ENCODE data around the gene PRKACB. TPM values are rescaled to one million over a fixed set of nuclear protein-coding genes. Genes with fewer than 3 reads are reported as not detected.
"Not testable (repeated sequence)": the region's sequence is repeated elsewhere in the genome, so short reads cannot be mapped to it uniquely, and the experiment has no call there.

PRKACB gene
- total RNA-seq (10 to 100 TPM; 72.8 to 77.6 TPM), total RNA-seq (126 to 160 reads per million in 2 donors)

- ATAC-seq = peak; percentile 92
- H3K36me3 Mint-ChIP-seq (ENCODE audit: low read depth) = no peaks in the 10 kb centered on the region
- no peaks in the 10 kb centered on the region for H3K9me3 ChIP-seq (ENCODE audit: control insufficient read depth, low read length, poor library complexity, severe bottlenecking)
- H3K4me3 Mint-ChIP-seq = peak within 1 kb of the TSS; percentile 93
- DNase-seq = peak in 1 of 3 donors; percentile 5
- peaks cover 19% of the 10 kb centered on the region for H3K4me1 Mint-ChIP-seq
- H3K27ac Mint-ChIP-seq = peak within 1 kb of the TSS; percentile 97
- no peaks in the 10 kb centered on the region for H3K27me3 Mint-ChIP-seq
Observed at GRCh38 chr1:84143796-84144565, at the start of gene PRKACB. Gene PRKACB, plus strand, starts transcription at chr1:84144271. Its CDS starts 91 bp downstream, at chr1:84144362.

- Mint-ChIP-seq H3K4me1 (peaks cover 18% of the 10 kb centered on the region), H3K27me3 (no peaks in the 10 kb centered on the region), H3K27ac (no peak overlapping the region), H3K4me3 (no peak overlapping the region), H3K36me3 (ENCODE audit: low read depth) (peaks cover 5% of the 10 kb centered on the region)
- DNase-seq = no peak
- H3K9me3 ChIP-seq (ENCODE audit: control insufficient read depth, low read length, poor library complexity, severe bottlenecking) = no peaks in the 10 kb centered on the region
- ATAC-seq = no peak
Observed at GRCh38 chr1:84095308-84095707, 48.8 kb upstream of the PRKACB start.

GRCh38 chr1:84096176-84096575 is 47.9 kb upstream of the PRKACB start:
- H3K4me1 Mint-ChIP-seq = peaks cover 10% of the 10 kb centered on the region
- DNase-seq (no peak), ATAC-seq (no peak)
- no peaks in the 10 kb centered on the region for H3K27me3 Mint-ChIP-seq
- H3K4me3 Mint-ChIP-seq = no peak overlapping the region
- H3K9me3 ChIP-seq (ENCODE audit: control insufficient read depth, low read length, poor library complexity, severe bottlenecking) = no peaks in the 10 kb centered on the region
- H3K27ac Mint-ChIP-seq = no peak overlapping the region
- H3K36me3 Mint-ChIP-seq (ENCODE audit: low read depth) = peaks cover 5% of the 10 kb centered on the region

- H3K9me3 ChIP-seq (ENCODE audit: control insufficient read depth, low read length, poor library complexity, severe bottlenecking) = no peaks in the 10 kb centered on the region
- peaks cover 4% of the 10 kb centered on the region for H3K36me3 Mint-ChIP-seq (ENCODE audit: low read depth)
- DNase-seq (no peak), ATAC-seq (no peak)
- H3K4me3 Mint-ChIP-seq = no peak overlapping the region
- H3K27me3 Mint-ChIP-seq = no peaks in the 10 kb centered on the region
- no peak overlapping the region for H3K27ac Mint-ChIP-seq
- H3K4me1 Mint-ChIP-seq = peaks cover 4% of the 10 kb centered on the region
Observed at GRCh38 chr1:84101204-84101603, 42.9 kb upstream of the PRKACB start.

- DNase-seq (no peak), ATAC-seq (no peak)
- H3K36me3 Mint-ChIP-seq (ENCODE audit: low read depth) = peaks cover 5% of the 10 kb centered on the region
- no peak overlapping the region for H3K27ac Mint-ChIP-seq
- peaks cover 4% of the 10 kb centered on the region for H3K4me1 Mint-ChIP-seq
- no peaks in the 10 kb centered on the region for H3K27me3 Mint-ChIP-seq
- H3K4me3 Mint-ChIP-seq = no peak overlapping the region
- H3K9me3 ChIP-seq (ENCODE audit: control insufficient read depth, low read length, poor library complexity, severe bottlenecking) = no peaks in the 10 kb centered on the region
Observed at GRCh38 chr1:84103197-84103992, 40.7 kb upstream of the PRKACB start.

- not testable (repeated sequence) for H3K27ac Mint-ChIP-seq; H3K27me3 Mint-ChIP-seq; H3K36me3 Mint-ChIP-seq (ENCODE audit: low read depth); ATAC-seq; H3K9me3 ChIP-seq (ENCODE audit: control insufficient read depth, low read length, poor library complexity, severe bottlenecking); H3K4me1 Mint-ChIP-seq; DNase-seq
- peak overlapping the region; percentile 1 for H3K4me3 Mint-ChIP-seq
Observed at GRCh38 chr1:84107538-84107937, 36.5 kb upstream of the PRKACB start.

- DNase-seq (no peak), ATAC-seq (no peak)
- Mint-ChIP-seq H3K36me3 (ENCODE audit: low read depth) (peaks cover 2% of the 10 kb centered on the region), H3K4me3 (no peak overlapping the region), H3K4me1 (peaks cover 6% of the 10 kb centered on the region), H3K27me3 (no peaks in the 10 kb centered on the region), H3K27ac (no peak overlapping the region)
- H3K9me3 ChIP-seq (ENCODE audit: control insufficient read depth, low read length, poor library complexity, severe bottlenecking) = no peaks in the 10 kb centered on the region
Observed at GRCh38 chr1:84107955-84108354, 36.1 kb upstream of the PRKACB start.

GRCh38 chr1:84108900-84109578 is 35.0 kb upstream of the PRKACB start:
- no peak for ATAC-seq
- Mint-ChIP-seq H3K36me3 (ENCODE audit: low read depth) (peaks cover 2% of the 10 kb centered on the region), H3K4me3 (no peak overlapping the region), H3K4me1 (peaks cover 4% of the 10 kb centered on the region), H3K27me3 (no peaks in the 10 kb centered on the region), H3K27ac (no peak overlapping the region)
- no peak for DNase-seq
- H3K9me3 ChIP-seq (ENCODE audit: control insufficient read depth, low read length, poor library complexity, severe bottlenecking) = no peaks in the 10 kb centered on the region

- Mint-ChIP-seq H3K4me1 (peaks cover 7% of the 10 kb centered on the region), H3K36me3 (ENCODE audit: low read depth) (peaks cover 4% of the 10 kb centered on the region), H3K27ac (no peak overlapping the region), H3K4me3 (no peak overlapping the region), H3K27me3 (no peaks in the 10 kb centered on the region)
- no peak for DNase-seq
- ATAC-seq = no peak
- H3K9me3 ChIP-seq (ENCODE audit: control insufficient read depth, low read length, poor library complexity, severe bottlenecking) = no peaks in the 10 kb centered on the region
Observed at GRCh38 chr1:84110629-84111028, 33.4 kb upstream of the PRKACB start.

GRCh38 chr1:84116558-84116957 is 27.5 kb upstream of the PRKACB start:
- Mint-ChIP-seq H3K27me3 (no peaks in the 10 kb centered on the region), H3K36me3 (ENCODE audit: low read depth) (peaks cover 2% of the 10 kb centered on the region), H3K27ac (no peak overlapping the region), H3K4me1 (peaks cover 15% of the 10 kb centered on the region), H3K4me3 (no peak overlapping the region)
- H3K9me3 ChIP-seq (ENCODE audit: control insufficient read depth, low read length, poor library complexity, severe bottlenecking) = no peaks in the 10 kb centered on the region
- DNase-seq = no peak
- ATAC-seq = no peak

- Mint-ChIP-seq H3K27me3 (no peaks in the 10 kb centered on the region), H3K27ac (no peak overlapping the region), H3K4me3 (no peak overlapping the region), H3K4me1 (peaks cover 15% of the 10 kb centered on the region), H3K36me3 (ENCODE audit: low read depth) (peaks cover 2% of the 10 kb centered on the region)
- no peaks in the 10 kb centered on the region for H3K9me3 ChIP-seq (ENCODE audit: control insufficient read depth, low read length, poor library complexity, severe bottlenecking)
- DNase-seq (no peak), ATAC-seq (no peak)
Observed at GRCh38 chr1:84117868-84118267, 26.2 kb upstream of the PRKACB start.

- Mint-ChIP-seq H3K4me3 (no peak overlapping the region), H3K36me3 (ENCODE audit: low read depth) (no peaks in the 10 kb centered on the region), H3K27ac (no peak overlapping the region), H3K4me1 (peaks cover 12% of the 10 kb centered on the region), H3K27me3 (no peaks in the 10 kb centered on the region)
- no peaks in the 10 kb centered on the region for H3K9me3 ChIP-seq (ENCODE audit: control insufficient read depth, low read length, poor library complexity, severe bottlenecking)
- DNase-seq (no peak), ATAC-seq (no peak)
Observed at GRCh38 chr1:84121360-84121759, 22.7 kb upstream of the PRKACB start.

GRCh38 chr1:84122780-84123382 is 21.2 kb upstream of the PRKACB start:
- Mint-ChIP-seq H3K4me1 (peaks cover 3% of the 10 kb centered on the region), H3K4me3 (no peak overlapping the region), H3K36me3 (ENCODE audit: low read depth) (peaks cover 3% of the 10 kb centered on the region), H3K27me3 (no peaks in the 10 kb centered on the region), H3K27ac (no peak overlapping the region)
- peak in 1 of 3 donors; percentile 23 for DNase-seq
- ATAC-seq = peak; percentile 66
- no peaks in the 10 kb centered on the region for H3K9me3 ChIP-seq (ENCODE audit: control insufficient read depth, low read length, poor library complexity, severe bottlenecking)
